ENCODE data around the gene PCSK7. TPM values are rescaled to one million over a fixed set of nuclear protein-coding genes. Genes with fewer than 3 reads are reported as not detected.

PCSK7 gene
- total and polyA plus RNA-seq, 2 experiments from 2014 or later = 31.7 to 46.6 TPM

DNA sequence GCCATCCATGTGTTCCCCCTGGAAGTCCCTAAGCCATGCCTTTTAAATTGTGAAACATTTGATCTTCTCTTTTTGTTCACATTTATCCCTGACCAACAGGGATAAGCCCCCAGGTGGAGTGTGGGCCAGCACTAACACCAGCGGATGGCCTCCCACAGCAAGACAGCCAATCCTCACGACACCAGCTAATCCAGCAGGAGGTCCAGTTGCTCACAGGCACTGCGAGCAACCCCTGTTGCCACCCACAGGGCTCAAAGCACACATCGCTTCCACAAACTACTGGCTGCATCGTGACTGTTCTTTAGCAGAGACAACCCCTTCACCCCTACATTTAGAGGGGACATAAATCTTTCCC, 2.0 kb downstream of the PCSK7 start:
- H3K4me3 ChIP-seq = no peak overlapping the region
- H3K4me1 ChIP-seq (ENCODE audit: low read depth) = no peaks in the 10 kb centered on the region
- H3K9me3 ChIP-seq (ENCODE audit: low read depth) = no peaks in the 10 kb centered on the region
- H3K27me3 ChIP-seq = no peaks in the 10 kb centered on the region
- H3K36me3 ChIP-seq = peaks cover 9% of the 10 kb centered on the region
- no peak overlapping the region for H3K27ac ChIP-seq
- TF ChIP-seq, protein P1, sequence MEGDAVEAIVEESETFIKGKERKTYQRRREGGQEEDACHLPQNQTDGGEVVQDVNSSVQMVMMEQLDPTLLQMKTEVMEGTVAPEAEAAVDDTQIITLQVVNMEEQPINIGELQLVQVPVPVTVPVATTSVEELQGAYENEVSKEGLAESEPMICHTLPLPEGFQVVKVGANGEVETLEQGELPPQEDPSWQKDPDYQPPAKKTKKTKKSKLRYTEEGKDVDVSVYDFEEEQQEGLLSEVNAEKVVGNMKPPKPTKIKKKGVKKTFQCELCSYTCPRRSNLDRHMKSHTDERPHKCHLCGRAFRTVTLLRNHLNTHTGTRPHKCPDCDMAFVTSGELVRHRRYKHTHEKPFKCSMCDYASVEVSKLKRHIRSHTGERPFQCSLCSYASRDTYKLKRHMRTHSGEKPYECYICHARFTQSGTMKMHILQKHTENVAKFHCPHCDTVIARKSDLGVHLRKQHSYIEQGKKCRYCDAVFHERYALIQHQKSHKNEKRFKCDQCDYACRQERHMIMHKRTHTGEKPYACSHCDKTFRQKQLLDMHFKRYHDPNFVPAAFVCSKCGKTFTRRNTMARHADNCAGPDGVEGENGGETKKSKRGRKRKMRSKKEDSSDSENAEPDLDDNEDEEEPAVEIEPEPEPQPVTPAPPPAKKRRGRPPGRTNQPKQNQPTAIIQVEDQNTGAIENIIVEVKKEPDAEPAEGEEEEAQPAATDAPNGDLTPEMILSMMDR (IDR thresholded peaks at IDR 0.05; ENCODE audit: low read depth, low read length) = no peak
- DNase-seq (ENCODE audit: low read depth in 1 of 2, low spot score in 1 of 2) = no peak

DNA sequence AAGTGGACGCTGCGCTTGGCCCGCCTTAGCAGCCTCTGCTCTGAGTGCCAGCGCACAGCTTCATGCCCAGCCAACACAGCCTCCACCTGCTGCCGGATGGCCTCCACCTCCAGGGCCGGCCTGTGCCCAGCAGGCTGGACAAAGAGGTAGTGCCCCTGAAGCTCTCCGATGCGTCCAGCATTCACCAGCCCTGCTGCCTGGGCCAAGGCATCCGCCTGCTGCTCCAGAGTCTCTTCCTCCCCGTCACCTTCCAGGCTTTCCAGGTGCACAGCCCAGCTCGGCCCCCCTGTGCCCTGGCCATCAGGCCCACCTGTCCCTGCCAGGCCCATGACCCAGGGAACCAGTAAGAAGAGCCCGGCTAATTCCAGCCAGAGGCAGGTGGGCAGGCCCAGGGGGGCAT, 2.5 kb downstream of the PCSK7 start:
- H3K9me3 ChIP-seq (ENCODE audit: low read depth) = no peaks in the 10 kb centered on the region
- TF ChIP-seq, protein P1 (IDR thresholded peaks at IDR 0.05; ENCODE audit: low read depth, low read length) = no peak

DNA sequence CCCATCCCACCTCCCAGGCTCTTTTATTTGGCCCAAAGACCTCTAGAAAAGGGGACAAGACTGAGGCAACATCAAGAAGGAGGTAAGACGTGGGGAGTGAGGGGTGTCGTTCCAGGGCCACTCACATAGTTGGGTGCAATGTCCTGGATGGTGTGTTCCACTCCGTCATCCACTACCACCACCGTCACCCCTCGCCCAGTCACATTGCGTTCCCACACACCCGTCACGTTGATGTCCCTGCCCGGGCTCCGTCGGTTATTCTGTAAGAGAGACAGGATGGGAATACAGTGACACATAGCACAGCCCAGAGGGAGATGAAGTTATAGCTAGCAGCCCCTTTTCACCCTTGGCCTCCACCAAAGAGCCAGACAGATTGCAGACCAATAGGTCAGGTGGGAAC, 3.8 kb downstream of the PCSK7 start:
- peaks cover 7% of the 10 kb centered on the region for H3K4me1 ChIP-seq (ENCODE audit: low read depth)
- H3K36me3 ChIP-seq = peaks cover 9% of the 10 kb centered on the region
- no peaks in the 10 kb centered on the region for H3K9me3 ChIP-seq (ENCODE audit: low read depth)
- H3K27ac ChIP-seq = no peak overlapping the region
- no peaks in the 10 kb centered on the region for H3K27me3 ChIP-seq
- H3K4me3 ChIP-seq = no peak overlapping the region
- DNase-seq (ENCODE audit: low read depth in 1 of 2, low spot score in 1 of 2) = no peak
- TF ChIP-seq, protein P1 (IDR thresholded peaks at IDR 0.05; ENCODE audit: low read depth, low read length) = no peak

More for the DNA sequence above, 2.5 kb downstream of the PCSK7 start:
- Histone ChIP-seq H3K27ac (no peak overlapping the region), H3K4me3 (no peak overlapping the region), H3K27me3 (no peaks in the 10 kb centered on the region), H3K4me1 (ENCODE audit: low read depth) (peaks cover 4% of the 10 kb centered on the region), H3K36me3 (peaks cover 9% of the 10 kb centered on the region)
- DNase-seq (ENCODE audit: low read depth in 1 of 2, low spot score in 1 of 2) = no peak

DNA sequence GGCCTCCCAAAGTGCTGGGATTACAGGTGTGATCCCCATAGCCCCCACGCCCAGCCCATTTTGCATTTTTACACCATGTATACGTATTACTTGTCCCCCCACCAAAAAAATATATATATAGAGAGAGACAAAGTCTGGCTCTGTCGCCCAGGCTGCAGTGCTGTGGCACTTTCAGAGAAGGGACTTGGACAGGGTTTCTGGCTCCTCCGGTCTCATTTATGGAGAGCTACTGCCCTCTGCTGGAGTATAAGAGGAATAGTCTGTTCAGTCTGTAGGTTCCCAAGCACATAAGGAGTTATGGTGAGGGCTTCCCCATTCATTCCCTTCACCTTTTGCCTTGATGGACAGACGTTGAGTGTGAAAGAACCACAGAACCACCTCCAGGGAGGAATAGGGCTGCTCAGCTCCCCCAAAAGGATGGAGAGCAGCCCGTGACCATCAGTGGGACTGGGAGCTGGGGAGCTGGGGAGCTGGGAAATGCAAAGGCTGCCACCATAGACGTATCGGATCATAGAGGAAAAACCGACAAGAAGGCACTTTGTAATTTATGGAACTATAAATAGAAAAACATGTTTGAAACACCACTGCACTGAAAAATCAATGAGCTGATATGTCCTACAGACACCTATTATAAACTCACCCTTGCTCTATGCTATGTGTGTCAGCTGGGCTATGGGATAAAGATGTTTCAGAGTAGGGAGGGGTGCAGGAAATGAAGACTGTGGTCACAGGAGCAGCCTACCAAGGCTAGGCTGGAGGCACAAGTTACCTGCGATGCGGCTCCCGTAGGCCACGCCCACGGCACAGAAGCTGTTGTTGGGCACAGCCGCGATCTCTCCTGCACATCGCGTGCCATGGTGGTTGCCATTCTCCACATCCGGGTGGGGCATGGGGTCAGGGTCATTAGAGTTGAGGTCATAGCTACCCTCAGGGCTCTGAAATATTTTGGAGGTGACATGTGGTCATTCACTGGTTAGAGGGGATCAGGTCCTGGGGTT, 5.2 kb downstream of the PCSK7 start:
- peaks cover 9% of the 10 kb centered on the region for H3K36me3 ChIP-seq
- TF ChIP-seq, protein P1 (IDR thresholded peaks at IDR 0.05; ENCODE audit: low read depth, low read length) = peak; percentile 75
- H3K4me3 ChIP-seq = no peak overlapping the region
- H3K9me3 ChIP-seq (ENCODE audit: low read depth) = no peaks in the 10 kb centered on the region
- DNase-seq (ENCODE audit: low read depth in 1 of 2, low spot score in 1 of 2) = peak; percentile 88 to 89
- H3K27ac ChIP-seq = no peak overlapping the region
- no peaks in the 10 kb centered on the region for H3K27me3 ChIP-seq
- H3K4me1 ChIP-seq (ENCODE audit: low read depth) = peaks cover 14% of the 10 kb centered on the region

DNA sequence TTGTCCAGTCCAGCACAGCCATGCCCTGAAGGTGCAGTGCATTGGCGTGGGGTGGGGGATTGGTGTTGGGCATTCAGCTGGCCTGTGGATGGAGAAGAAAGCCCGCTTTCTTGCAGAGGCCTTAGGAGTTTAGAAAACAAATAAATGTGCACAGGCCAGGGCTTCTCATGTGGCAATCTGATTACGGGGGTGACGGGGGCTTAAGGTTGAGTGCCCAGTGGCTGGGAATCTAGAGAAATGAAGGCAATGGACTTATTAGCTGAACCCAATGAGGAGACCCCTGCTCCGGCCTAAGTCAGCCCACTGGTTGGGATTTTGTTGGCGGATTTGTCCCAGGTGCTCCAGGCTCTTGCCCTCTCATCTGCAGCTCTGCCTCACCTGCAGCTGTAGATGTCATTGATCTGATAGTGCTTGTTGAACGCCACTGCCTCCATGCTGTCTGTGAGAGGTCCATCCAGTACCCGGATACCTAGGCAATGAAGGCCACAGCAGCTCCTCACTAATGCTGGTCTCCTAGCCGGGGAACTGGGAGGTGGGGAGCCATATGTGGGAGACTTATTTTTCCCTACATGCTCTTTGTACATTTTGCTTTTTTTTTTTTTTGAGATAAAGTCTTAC, 6.2 kb downstream of the PCSK7 start:
- Histone ChIP-seq H3K27me3 (no peaks in the 10 kb centered on the region), H3K36me3 (peaks cover 9% of the 10 kb centered on the region), H3K27ac (peak overlapping the region; percentile 39), H3K4me3 (no peak overlapping the region), H3K9me3 (ENCODE audit: low read depth) (no peaks in the 10 kb centered on the region), H3K4me1 (ENCODE audit: low read depth) (peaks cover 24% of the 10 kb centered on the region)
- TF ChIP-seq, protein P1 (IDR thresholded peaks at IDR 0.05; ENCODE audit: low read depth, low read length) = no peak
- no peak for DNase-seq (ENCODE audit: low read depth in 1 of 2, low spot score in 1 of 2)
